ENCODE measurements around the gene SPDYC.
A peak's percentile ranks its signal among the peaks of the same experiment; 100 is the strongest.

SPDYC gene, protein sequence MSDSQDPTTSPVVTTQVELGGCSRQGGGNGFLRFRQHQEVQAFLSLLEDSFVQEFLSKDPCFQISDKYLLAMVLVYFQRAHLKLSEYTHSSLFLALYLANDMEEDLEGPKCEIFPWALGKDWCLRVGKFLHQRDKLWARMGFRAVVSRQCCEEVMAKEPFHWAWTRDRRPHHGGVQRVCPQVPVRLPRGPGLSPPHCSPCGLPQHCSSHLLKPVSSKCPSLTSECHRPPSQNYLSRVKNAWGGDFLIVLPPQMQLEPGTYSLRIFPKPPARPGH

DNA sequence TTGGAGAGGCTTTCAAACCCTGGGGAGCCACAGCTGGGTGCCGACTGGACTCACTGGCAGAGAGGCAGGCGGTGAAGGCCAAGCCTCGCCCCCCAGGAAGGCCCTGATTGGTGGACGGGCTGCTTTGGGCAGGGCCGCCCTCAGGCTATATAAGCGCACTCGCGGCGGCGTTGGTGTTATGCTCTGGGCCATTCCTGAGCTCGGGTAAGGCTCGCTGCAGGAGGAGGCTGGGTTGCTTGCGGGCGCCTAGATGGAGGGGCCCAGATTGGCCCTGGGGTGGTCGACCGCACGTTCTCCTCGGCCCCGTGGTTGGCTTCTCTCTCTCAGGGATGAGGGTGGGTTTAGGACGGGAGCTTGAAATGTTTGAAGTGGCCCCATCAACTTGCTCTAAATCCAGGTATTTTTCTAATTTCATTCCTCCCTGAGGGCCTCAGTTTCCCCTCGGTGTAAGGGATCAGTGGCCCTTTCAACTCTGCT lies at the start of gene SPDYC:
Gene SPDYC, plus strand, starts transcription at position 176 of the 477 bp plus-strand sequence. CDS start 1,125 bp downstream, outside the sequence.
- no peak within 1 kb of the TSS for H3K27ac ChIP-seq (ENCODE audit: low read depth, low read length)
- no peaks in the 10 kb centered on the region for H3K9me3 ChIP-seq (ENCODE audit: insufficient read depth, low read length)
- H3K36me3 ChIP-seq (ENCODE audit: low read length) = no peaks in the 10 kb centered on the region
- no peaks in the 10 kb centered on the region for H3K27me3 ChIP-seq (ENCODE audit: low read length)
- no peaks in the 10 kb centered on the region for H3F3A ChIP-seq (ENCODE audit: insufficient read depth)
- H3K79me2 ChIP-seq (ENCODE audit: insufficient read depth, low read length) = no peaks in the 10 kb centered on the region
- TF ChIP-seq EZH2phosphoT487 (conservative IDR thresholded peaks at IDR 0.05; ENCODE audit: low read length) = no peak
- TF ChIP-seq, protein P1, sequence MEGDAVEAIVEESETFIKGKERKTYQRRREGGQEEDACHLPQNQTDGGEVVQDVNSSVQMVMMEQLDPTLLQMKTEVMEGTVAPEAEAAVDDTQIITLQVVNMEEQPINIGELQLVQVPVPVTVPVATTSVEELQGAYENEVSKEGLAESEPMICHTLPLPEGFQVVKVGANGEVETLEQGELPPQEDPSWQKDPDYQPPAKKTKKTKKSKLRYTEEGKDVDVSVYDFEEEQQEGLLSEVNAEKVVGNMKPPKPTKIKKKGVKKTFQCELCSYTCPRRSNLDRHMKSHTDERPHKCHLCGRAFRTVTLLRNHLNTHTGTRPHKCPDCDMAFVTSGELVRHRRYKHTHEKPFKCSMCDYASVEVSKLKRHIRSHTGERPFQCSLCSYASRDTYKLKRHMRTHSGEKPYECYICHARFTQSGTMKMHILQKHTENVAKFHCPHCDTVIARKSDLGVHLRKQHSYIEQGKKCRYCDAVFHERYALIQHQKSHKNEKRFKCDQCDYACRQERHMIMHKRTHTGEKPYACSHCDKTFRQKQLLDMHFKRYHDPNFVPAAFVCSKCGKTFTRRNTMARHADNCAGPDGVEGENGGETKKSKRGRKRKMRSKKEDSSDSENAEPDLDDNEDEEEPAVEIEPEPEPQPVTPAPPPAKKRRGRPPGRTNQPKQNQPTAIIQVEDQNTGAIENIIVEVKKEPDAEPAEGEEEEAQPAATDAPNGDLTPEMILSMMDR (IDR thresholded peaks at IDR 0.05; ENCODE audit: insufficient read depth, low read length, poor library complexity, severe bottlenecking) = no peak
- peak within 1 kb of the TSS; percentile 40 for H2AFZ ChIP-seq (ENCODE audit: low read depth, low read length, severe bottlenecking)
- no peak within 1 kb of the TSS for H3K4me3 ChIP-seq (ENCODE audit: insufficient read depth, low read length, poor library complexity, severe bottlenecking)
- H3K4me2 ChIP-seq (ENCODE audit: low read depth, low read length, poor library complexity, severe bottlenecking) = no peak within 1 kb of the TSS
- H3K9me2 ChIP-seq (replicated peaks; ENCODE audit: insufficient read depth, low read length) = no peaks in the 10 kb centered on the region
- no peaks in the 10 kb centered on the region for H4K20me1 ChIP-seq (ENCODE audit: low read depth, low read length)
- no peak within 1 kb of the TSS for H3K9ac ChIP-seq (ENCODE audit: low read length)

DNA sequence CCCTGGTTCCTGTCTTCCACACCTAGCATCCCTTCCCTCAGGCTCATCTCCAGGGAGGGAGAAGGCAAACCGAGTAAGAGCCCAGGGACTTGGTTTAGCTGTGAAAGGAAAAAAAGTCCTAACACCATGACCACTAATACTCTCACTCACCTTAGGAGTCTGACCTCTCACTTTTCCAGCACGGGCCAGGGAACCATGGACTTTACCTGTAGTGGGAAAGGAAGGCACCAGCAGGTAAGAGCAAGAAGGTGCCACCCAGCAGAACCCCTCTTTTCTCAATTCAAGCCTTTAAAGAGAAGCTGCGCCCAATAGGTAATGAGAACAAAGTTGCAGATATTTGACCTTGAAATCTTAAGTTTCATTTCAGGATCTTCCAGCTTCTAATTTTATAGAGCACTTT lies 49.2 kb upstream of the SPDYC start:
- TF ChIP-seq, protein P1 (IDR thresholded peaks at IDR 0.05; ENCODE audit: insufficient read depth, low read length, poor library complexity, severe bottlenecking) = no peak
- no peak for TF ChIP-seq EZH2phosphoT487 (conservative IDR thresholded peaks at IDR 0.05; ENCODE audit: low read length)
- H2AFZ ChIP-seq (ENCODE audit: low read depth, low read length, severe bottlenecking) = no peak overlapping the region
- H3K36me3 ChIP-seq (ENCODE audit: low read length) = peaks cover 13% of the 10 kb centered on the region; the same call in 1 of the 2 replicates
- H3K4me2 ChIP-seq (ENCODE audit: low read depth, low read length, poor library complexity, severe bottlenecking) = peak overlapping the region; percentile 87
- no peaks in the 10 kb centered on the region for H4K20me1 ChIP-seq (ENCODE audit: low read depth, low read length)
- peaks cover 38% of the 10 kb centered on the region for H3K79me2 ChIP-seq (ENCODE audit: insufficient read depth, low read length)
- peak overlapping the region; percentile 71 for H3K27ac ChIP-seq (ENCODE audit: low read depth, low read length)
- no peaks in the 10 kb centered on the region for H3K9me2 ChIP-seq (replicated peaks; ENCODE audit: insufficient read depth, low read length)
- H3F3A ChIP-seq (ENCODE audit: insufficient read depth) = peaks cover 38% of the 10 kb centered on the region
- no peaks in the 10 kb centered on the region for H3K9me3 ChIP-seq (ENCODE audit: insufficient read depth, low read length)
- no peaks in the 10 kb centered on the region for H3K27me3 ChIP-seq (ENCODE audit: low read length)
- peak overlapping the region; percentile 95 for H3K9ac ChIP-seq (ENCODE audit: low read length)
- H3K4me3 ChIP-seq (ENCODE audit: insufficient read depth, low read length, poor library complexity, severe bottlenecking) = peak overlapping the region; percentile 89

DNA sequence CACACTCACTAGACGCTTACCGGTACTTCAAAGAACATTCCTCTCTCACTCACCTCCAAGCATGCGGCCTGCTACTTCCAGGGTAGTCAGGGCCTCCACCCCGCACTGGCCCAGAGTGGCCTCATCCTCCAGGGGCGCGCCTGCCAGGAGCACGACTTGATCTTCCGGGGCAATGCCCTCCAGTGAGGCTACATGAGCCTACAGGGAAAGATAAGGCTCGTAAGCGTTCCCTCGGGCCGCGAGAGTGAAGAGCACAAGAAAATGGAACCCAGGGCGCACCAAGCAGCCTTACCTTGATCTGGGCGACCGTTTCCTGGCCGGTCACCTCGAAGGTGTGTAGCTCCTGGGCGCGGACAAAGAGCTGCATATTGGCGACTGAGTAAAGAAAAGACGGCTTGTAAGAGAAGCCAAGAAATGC lies 48.6 kb upstream of the SPDYC start:
- Histone ChIP-seq H3K4me2 (ENCODE audit: low read depth, low read length, poor library complexity, severe bottlenecking) (peak overlapping the region; percentile 87), H3F3A (ENCODE audit: insufficient read depth) (peaks cover 44% of the 10 kb centered on the region), H4K20me1 (ENCODE audit: low read depth, low read length) (no peaks in the 10 kb centered on the region), H3K9ac (ENCODE audit: low read length) (peak overlapping the region; percentile 95), H3K36me3 (ENCODE audit: low read length) (peaks cover 13% of the 10 kb centered on the region; the same call in 1 of the 2 replicates), H3K79me2 (ENCODE audit: insufficient read depth, low read length) (peaks cover 35% of the 10 kb centered on the region), H2AFZ (ENCODE audit: low read depth, low read length, severe bottlenecking) (no peak overlapping the region), H3K27me3 (ENCODE audit: low read length) (no peaks in the 10 kb centered on the region), H3K9me3 (ENCODE audit: insufficient read depth, low read length) (no peaks in the 10 kb centered on the region), H3K27ac (ENCODE audit: low read depth, low read length) (peak overlapping the region; percentile 71), H3K9me2 (replicated peaks; ENCODE audit: insufficient read depth, low read length) (no peaks in the 10 kb centered on the region), H3K4me3 (ENCODE audit: insufficient read depth, low read length, poor library complexity, severe bottlenecking) (peak overlapping the region; percentile 89)
- TF ChIP-seq, protein P1 (IDR thresholded peaks at IDR 0.05; ENCODE audit: insufficient read depth, low read length, poor library complexity, severe bottlenecking) = no peak
- TF ChIP-seq EZH2phosphoT487 (conservative IDR thresholded peaks at IDR 0.05; ENCODE audit: low read length) = no peak
